SU-DHL-6 (cell line): Measurements from ENCODE around the gene MBD5.

Experiments
- CTCF ChIP-seq: fragments of 200-600 bp; sonication (generic); IDR thresholded peaks from one replicate; pipeline ENCODE4 v1.5.1; 2017; ENCODE audit warnings: antibody characterized with exemption, mild to moderate bottlenecking, low read length, moderate library complexity; ENCODE audit not compliant: insufficient read depth, poor library complexity, severe bottlenecking
- EZH2phosphoT487 ChIP-seq: fragments of 200-600 bp; sonication (generic), shearing (Covaris generic); conservative IDR thresholded peaks from 2 replicates; pipeline ENCODE4 v1.6.1; 2018; ENCODE audit warnings: mild to moderate bottlenecking, antibody characterized with exemption, low read length, moderate library complexity, mixed read lengths

- no peak for TF ChIP-seq CTCF
- TF ChIP-seq EZH2phosphoT487 = no peak
Measured at GRCh38 chr2:148317598-148317997, 296.7 kb downstream of the MBD5 start.
